Measurements from ENCODE around the gene ZNF282.
"Not testable (repeated sequence)": the region's sequence is repeated elsewhere in the genome, so short reads cannot be mapped to it uniquely, and the experiment has no call there.

The ZNF282 gene

DNA sequence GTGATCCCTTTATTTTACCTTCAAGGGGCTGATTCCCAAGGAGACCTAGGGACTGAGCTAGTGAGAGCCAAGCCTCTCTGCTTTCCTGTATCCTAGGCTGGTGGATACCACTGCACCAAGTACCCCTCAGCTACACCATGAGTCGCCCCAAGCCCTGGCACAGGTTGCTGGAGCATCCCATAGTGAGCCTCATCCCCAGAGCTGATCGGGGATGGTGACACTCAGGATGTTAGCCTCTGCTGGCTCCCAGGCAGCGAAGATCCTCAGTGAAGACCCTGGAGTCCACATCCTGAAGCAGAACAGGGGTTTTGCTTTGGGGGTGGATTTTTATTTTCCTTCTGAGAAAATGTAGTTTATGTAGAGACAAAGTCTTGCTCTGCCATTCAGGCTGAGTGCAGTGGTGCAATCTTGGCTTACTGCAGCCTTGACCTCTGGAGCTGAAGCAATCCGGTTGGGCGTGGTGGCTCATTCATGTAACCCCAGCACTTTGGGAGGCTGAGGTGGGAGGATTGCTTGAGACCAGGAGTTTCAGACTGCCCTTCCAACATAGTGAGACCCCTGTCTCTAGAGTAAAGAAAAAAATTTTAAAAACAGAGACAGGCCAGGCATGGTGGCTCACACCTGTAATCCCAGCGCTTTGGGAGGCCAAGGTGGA lies 31.6 kb downstream of the ZNF282 start:
- Histone ChIP-seq H3K4me3 (ENCODE audit: low read length) (no peak overlapping the region), H3K4me1 (ENCODE audit: control insufficient read depth, insufficient read depth, low read length) (peaks cover 18% of the 10 kb centered on the region), H3K27me3 (replicated peaks; ENCODE audit: control insufficient read depth, insufficient read depth, low read length) (no peaks in the 10 kb centered on the region), H3K9me3 (ENCODE audit: control insufficient read depth, low read length) (no peaks in the 10 kb centered on the region), H3K36me3 (ENCODE audit: control insufficient read depth, insufficient read depth, low read length, severe bottlenecking) (peaks cover 21% of the 10 kb centered on the region), H3K9ac (ENCODE audit: low read length) (peak overlapping the region; percentile 30)
- DNase-seq (ENCODE audit: low read depth) = no peak

DNA sequence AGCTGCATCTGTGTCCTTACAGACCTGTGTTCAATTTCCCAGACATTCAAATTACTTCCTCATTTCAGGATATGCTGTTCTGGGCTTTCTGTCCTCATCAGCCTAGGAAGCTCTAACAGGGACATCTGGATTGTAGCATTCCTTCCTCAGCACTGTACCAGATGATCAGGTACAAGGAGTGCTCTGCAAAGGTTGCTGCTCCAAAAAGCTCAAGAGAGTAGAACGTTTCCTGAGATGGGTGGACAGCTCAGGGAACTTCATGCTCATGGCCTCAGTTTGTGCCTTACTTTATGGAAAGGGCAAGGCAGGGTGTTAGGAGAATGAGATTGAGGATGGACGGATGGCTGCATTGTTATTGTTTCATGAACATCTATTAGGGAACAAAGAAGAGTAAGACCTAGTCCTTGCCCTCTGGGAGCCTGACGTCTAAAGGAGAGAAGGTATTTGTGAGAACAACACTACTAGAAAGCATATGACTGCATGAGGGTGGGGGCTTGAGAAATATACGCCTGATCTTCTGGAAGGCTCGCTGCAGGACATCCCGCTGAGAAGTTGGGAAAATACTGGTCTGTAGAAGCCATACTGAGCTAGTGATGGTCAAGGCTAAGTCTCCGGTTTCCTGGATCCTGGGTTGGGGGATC lies 33.6 kb downstream of the ZNF282 start:
- DNase-seq (ENCODE audit: low read depth) = no peak
- Histone ChIP-seq H3K4me3 (ENCODE audit: low read length) (no peak overlapping the region), H3K9me3 (ENCODE audit: control insufficient read depth, low read length) (no peaks in the 10 kb centered on the region), H3K4me1 (ENCODE audit: control insufficient read depth, insufficient read depth, low read length) (peaks cover 29% of the 10 kb centered on the region), H3K36me3 (ENCODE audit: control insufficient read depth, insufficient read depth, low read length, severe bottlenecking) (peaks cover 19% of the 10 kb centered on the region), H3K9ac (ENCODE audit: low read length) (no peak overlapping the region), H3K27me3 (replicated peaks; ENCODE audit: control insufficient read depth, insufficient read depth, low read length) (no peaks in the 10 kb centered on the region)

DNA sequence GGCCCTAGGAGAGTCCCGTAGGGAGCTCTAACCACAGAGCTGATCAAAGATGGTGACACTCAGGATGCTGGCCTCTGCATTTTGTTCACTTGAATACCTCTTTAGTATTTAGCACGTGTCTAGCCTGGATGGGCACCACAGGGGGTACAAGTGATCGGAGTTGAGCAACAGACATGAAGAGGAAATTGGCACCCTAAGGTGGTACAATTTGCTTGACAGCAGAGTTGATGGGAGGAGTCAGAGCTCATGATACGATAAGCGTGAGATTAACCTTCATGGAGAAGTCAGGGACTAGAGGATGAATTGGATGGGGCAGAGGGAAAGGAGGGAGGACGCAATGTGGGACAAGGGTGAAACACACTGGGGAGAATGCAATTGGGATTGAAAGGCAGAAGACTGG lies 34.2 kb downstream of the ZNF282 start:
- Histone ChIP-seq H3K27me3 (replicated peaks; ENCODE audit: control insufficient read depth, insufficient read depth, low read length) (no peaks in the 10 kb centered on the region), H3K4me3 (ENCODE audit: low read length) (no peak overlapping the region), H3K4me1 (ENCODE audit: control insufficient read depth, insufficient read depth, low read length) (peaks cover 32% of the 10 kb centered on the region), H3K36me3 (ENCODE audit: control insufficient read depth, insufficient read depth, low read length, severe bottlenecking) (peaks cover 14% of the 10 kb centered on the region), H3K9me3 (ENCODE audit: control insufficient read depth, low read length) (no peaks in the 10 kb centered on the region), H3K9ac (ENCODE audit: low read length) (no peak overlapping the region)
- no peak for DNase-seq (ENCODE audit: low read depth)

DNA sequence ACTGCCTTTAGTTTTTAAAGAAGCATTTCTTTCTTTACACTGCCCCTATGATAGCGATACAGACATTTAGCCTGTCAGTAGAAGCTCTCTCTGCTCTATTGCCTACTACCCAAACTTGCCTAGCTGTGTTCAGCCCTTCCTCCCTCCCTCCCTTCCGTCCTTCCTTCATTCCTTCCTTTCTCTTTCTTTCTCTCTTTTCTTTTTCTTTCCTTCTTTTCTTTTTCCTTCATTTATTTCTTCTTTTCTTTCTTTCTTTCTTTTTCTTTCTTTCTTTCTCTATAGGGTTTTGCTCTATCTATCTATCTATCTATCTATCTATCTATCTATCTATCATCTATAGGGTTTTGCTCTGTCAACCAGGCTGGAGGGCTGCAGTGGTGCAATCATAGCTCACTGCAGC lies 37.0 kb downstream of the ZNF282 start:
- H3K36me3 ChIP-seq (ENCODE audit: control insufficient read depth, insufficient read depth, low read length, severe bottlenecking) = no peaks in the 10 kb centered on the region

DNA sequence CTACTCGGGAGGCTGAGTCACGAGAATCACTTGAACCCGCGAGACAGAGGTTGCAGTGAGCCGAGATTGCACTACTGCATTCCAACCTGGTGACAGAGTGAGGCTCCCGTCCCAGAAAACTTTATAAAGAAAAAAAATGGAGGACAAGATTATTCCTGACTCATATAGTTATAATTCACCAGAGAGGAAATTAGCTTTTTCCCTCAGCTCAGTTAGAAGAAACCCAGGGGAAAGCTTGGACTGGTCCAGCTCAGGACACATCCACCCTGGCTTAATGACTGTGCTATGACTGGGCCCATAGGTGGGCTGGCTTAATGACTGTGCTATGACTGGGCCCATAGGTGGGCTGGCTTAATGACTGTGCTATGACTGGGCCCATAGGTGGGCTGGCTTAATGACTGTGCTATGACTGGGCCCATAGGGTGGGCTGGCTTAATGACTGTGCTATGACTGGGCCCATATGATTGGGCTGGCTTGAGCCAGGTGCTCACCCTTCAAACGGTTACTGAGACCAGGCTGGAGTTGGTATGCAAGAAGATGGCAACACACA lies 38.4 kb downstream of the ZNF282 start:
- DNase-seq (ENCODE audit: low read depth) = peak; percentile 77
- peaks cover 29% of the 10 kb centered on the region for H3K4me1 ChIP-seq (ENCODE audit: control insufficient read depth, insufficient read depth, low read length)
- not testable (repeated sequence) for H3K4me3 ChIP-seq (ENCODE audit: low read length)

More for the DNA sequence above, 37.0 kb downstream of the ZNF282 start:
- no peak overlapping the region for H3K9ac ChIP-seq (ENCODE audit: low read length)
- no peaks in the 10 kb centered on the region for H3K27me3 ChIP-seq (replicated peaks; ENCODE audit: control insufficient read depth, insufficient read depth, low read length)
- DNase-seq (ENCODE audit: low read depth) = no peak
- no peak overlapping the region for H3K4me3 ChIP-seq (ENCODE audit: low read length)
- H3K9me3 ChIP-seq (ENCODE audit: control insufficient read depth, low read length) = no peaks in the 10 kb centered on the region
- peaks cover 24% of the 10 kb centered on the region for H3K4me1 ChIP-seq (ENCODE audit: control insufficient read depth, insufficient read depth, low read length)

DNA sequence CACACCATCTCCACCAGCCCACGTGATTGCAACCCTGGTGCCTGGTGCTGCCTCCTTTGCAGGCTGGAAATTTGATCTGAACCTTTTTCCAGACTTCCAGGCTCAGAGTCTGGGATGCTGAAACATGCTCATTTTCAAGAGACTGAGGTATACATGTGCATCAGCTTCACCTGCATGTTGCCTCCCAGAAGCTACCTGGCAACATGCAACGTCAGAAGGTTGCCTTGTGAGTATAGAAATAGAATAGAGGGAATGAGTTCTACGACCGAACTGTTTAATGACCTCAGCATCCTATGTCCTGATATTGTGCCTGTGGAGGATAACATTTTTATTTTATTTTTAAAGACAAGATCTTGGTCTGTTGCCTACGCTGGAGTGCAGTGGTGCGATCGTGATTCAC lies 42.2 kb downstream of the ZNF282 start:
- Histone ChIP-seq H3K4me1 (ENCODE audit: control insufficient read depth, insufficient read depth, low read length) (peaks cover 33% of the 10 kb centered on the region), H3K27me3 (replicated peaks; ENCODE audit: control insufficient read depth, insufficient read depth, low read length) (no peaks in the 10 kb centered on the region), H3K9ac (ENCODE audit: low read length) (no peak overlapping the region), H3K4me3 (ENCODE audit: low read length) (no peak overlapping the region), H3K9me3 (ENCODE audit: control insufficient read depth, low read length) (peaks cover 1% of the 10 kb centered on the region), H3K36me3 (ENCODE audit: control insufficient read depth, insufficient read depth, low read length, severe bottlenecking) (no peaks in the 10 kb centered on the region)
- DNase-seq (ENCODE audit: low read depth) = no peak

More for the DNA sequence above, 38.4 kb downstream of the ZNF282 start:
- not testable (repeated sequence) for H3K36me3 ChIP-seq (ENCODE audit: control insufficient read depth, insufficient read depth, low read length, severe bottlenecking); H3K9ac ChIP-seq (ENCODE audit: low read length); H3K9me3 ChIP-seq (ENCODE audit: control insufficient read depth, low read length); H3K27me3 ChIP-seq (replicated peaks; ENCODE audit: control insufficient read depth, insufficient read depth, low read length)

DNA sequence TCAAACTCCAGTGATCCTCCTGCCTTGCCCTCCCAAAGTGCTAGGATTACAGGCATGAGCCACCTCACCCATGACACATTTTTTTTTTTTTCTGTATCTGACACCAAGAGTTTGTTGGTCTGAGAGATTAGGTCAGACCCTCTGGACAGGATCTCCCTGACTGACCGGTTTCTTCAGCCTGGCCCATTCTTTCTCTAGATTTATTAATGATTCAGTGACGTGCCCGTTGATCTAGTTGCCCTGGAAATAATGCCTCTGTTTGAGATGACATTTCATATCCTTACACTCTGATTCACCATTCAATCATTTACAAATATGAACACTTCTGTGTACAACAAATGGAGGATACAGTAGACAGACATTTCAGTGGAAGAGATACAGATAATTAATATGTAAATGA lies 42.7 kb downstream of the ZNF282 start:
- Histone ChIP-seq H3K9ac (ENCODE audit: low read length) (no peak overlapping the region), H3K4me3 (ENCODE audit: low read length) (no peak overlapping the region), H3K36me3 (ENCODE audit: control insufficient read depth, insufficient read depth, low read length, severe bottlenecking) (no peaks in the 10 kb centered on the region), H3K27me3 (replicated peaks; ENCODE audit: control insufficient read depth, insufficient read depth, low read length) (no peaks in the 10 kb centered on the region), H3K4me1 (ENCODE audit: control insufficient read depth, insufficient read depth, low read length) (peaks cover 29% of the 10 kb centered on the region), H3K9me3 (ENCODE audit: control insufficient read depth, low read length) (peaks cover 7% of the 10 kb centered on the region)
- no peak for DNase-seq (ENCODE audit: low read depth)

DNA sequence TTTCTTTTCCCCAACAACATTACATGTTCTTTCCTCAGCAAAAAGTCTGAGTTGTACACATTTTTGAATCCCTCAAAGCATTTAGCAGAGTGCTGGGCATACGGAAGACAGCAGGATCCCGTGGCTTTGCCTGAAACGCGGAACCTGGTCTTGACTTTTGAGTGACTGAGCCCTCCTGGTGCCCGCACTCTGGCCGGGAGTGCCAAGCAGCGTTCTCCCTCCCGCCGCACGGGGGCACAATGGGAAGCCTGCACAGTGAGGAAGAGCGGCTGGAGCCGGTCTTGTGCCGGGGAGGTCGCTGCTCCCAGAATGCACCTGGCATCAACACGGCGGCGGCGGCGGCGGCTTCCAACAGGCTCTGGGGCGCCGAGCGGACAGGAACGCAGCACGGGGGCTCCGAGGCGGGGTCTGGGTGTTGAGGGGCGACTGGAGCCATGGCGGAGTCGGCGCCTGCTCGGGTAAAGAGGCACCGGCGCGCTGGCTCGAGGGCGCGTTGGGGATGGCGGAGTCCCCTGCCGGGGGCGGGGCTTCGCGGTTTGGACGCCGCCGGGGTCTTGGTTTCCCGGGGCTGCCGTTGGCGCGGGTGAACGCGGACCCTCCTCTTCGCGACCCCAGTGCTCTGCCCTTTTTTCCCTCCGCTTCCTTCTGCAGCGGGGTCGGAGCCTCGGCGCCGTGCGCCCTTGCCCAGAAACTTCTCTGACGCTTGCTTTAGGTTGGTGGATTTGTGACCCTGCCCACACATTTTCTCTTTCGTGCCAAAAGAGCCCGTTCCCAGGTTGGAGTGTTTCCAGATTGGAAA lies 44.2 kb downstream of the ZNF282 start, which contains the start of gene ZNF212:
ZNF212 (plus strand) TSS at position 307 of the 799 bp plus-strand sequence; CDS start at position 435, 128 bp downstream.
- Histone ChIP-seq H3K9me3 (ENCODE audit: control insufficient read depth, low read length) (peaks cover 7% of the 10 kb centered on the region), H3K4me1 (ENCODE audit: control insufficient read depth, insufficient read depth, low read length) (peaks cover 18% of the 10 kb centered on the region), H3K27me3 (replicated peaks; ENCODE audit: control insufficient read depth, insufficient read depth, low read length) (no peaks in the 10 kb centered on the region), H3K9ac (ENCODE audit: low read length) (peak within 1 kb of the TSS; percentile 98), H3K4me3 (ENCODE audit: low read length) (peak within 1 kb of the TSS; percentile 100), H3K36me3 (ENCODE audit: control insufficient read depth, insufficient read depth, low read length, severe bottlenecking) (no peaks in the 10 kb centered on the region)
- DNase-seq (ENCODE audit: low read depth) = peak; percentile 97

DNA sequence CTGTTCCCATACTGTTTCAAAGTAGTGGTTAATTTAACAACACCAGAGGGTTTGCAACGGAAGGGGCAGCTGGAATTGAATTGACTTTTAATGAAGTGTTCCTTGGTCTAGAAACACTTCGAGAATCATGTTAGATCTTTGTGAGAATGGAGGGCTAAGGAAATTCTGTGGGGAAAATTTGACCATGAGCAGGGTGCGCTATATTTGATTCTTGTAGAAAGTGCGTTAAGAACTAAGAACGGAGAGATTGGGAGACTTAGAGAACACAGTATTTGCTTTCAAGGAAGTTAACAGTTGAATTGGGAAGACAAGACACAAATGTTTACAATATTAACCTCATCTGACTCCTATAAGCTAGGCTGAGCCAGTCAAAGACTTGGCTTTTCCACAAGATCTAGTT lies 45.3 kb downstream of the ZNF282 start:
- Histone ChIP-seq H3K9me3 (ENCODE audit: control insufficient read depth, low read length) (peaks cover 7% of the 10 kb centered on the region), H3K36me3 (ENCODE audit: control insufficient read depth, insufficient read depth, low read length, severe bottlenecking) (no peaks in the 10 kb centered on the region), H3K4me3 (ENCODE audit: low read length) (peak overlapping the region; percentile 100), H3K9ac (ENCODE audit: low read length) (peak overlapping the region; percentile 98), H3K27me3 (replicated peaks; ENCODE audit: control insufficient read depth, insufficient read depth, low read length) (no peaks in the 10 kb centered on the region), H3K4me1 (ENCODE audit: control insufficient read depth, insufficient read depth, low read length) (peaks cover 18% of the 10 kb centered on the region)
- no peak for DNase-seq (ENCODE audit: low read depth)

DNA sequence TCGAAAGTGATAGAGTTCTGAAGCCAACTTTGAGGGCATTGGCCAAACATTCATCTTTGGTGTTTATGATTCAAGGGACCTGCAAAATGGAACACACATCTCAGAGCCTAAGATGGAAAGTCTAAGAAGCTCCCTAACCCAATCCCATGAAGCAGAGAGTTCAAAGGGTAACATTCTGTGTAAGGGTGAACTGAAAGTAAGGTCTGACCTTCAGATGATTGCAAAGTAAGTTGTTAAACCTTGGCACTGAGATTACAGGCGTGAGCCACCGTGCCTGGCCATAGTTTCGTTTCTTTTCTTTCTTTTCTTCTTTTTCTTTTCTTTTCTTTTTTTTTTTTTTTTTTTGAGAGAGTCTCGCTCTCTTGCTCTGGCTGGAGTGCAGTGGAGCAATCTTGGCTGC lies 46.4 kb downstream of the ZNF282 start:
- no peak for DNase-seq (ENCODE audit: low read depth)
- H3K4me3 ChIP-seq (ENCODE audit: low read length) = no peak overlapping the region

DNA sequence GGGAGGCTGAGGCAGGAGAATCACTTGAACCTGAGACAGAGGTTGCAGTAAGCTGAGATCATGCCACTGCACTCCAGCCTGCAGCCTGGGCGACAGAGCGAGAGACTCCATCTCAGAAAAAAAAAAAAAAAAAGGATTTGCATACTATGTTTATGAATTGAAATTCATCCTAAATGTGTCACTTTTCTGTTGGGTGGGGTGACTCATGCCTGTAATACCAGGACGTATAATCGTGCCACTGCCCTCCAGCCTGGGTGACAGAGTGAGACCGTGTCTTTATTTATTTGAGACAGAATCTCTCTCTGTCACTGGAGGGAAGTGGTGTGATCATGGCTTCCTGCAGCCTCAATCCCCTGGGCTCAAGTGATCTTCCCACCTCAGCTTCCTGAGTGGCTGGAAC lies 49.9 kb downstream of the ZNF282 start:
- H3K4me1 ChIP-seq (ENCODE audit: control insufficient read depth, insufficient read depth, low read length) = peaks cover 8% of the 10 kb centered on the region
- H3K36me3 ChIP-seq (ENCODE audit: control insufficient read depth, insufficient read depth, low read length, severe bottlenecking) = no peaks in the 10 kb centered on the region
- no peak overlapping the region for H3K4me3 ChIP-seq (ENCODE audit: low read length)
- DNase-seq (ENCODE audit: low read depth) = peak; percentile 16
- H3K9me3 ChIP-seq (ENCODE audit: control insufficient read depth, low read length) = peaks cover 7% of the 10 kb centered on the region
- H3K27me3 ChIP-seq (replicated peaks; ENCODE audit: control insufficient read depth, insufficient read depth, low read length) = no peaks in the 10 kb centered on the region
- H3K9ac ChIP-seq (ENCODE audit: low read length) = no peak overlapping the region

More for the DNA sequence above, 46.4 kb downstream of the ZNF282 start:
- peaks cover 7% of the 10 kb centered on the region for H3K9me3 ChIP-seq (ENCODE audit: control insufficient read depth, low read length)
- H3K27me3 ChIP-seq (replicated peaks; ENCODE audit: control insufficient read depth, insufficient read depth, low read length) = no peaks in the 10 kb centered on the region
- no peaks in the 10 kb centered on the region for H3K36me3 ChIP-seq (ENCODE audit: control insufficient read depth, insufficient read depth, low read length, severe bottlenecking)
- no peak overlapping the region for H3K9ac ChIP-seq (ENCODE audit: low read length)
- peaks cover 18% of the 10 kb centered on the region for H3K4me1 ChIP-seq (ENCODE audit: control insufficient read depth, insufficient read depth, low read length)
